ENCODE measurements around the gene NID1.

The NID1 gene

DNA sequence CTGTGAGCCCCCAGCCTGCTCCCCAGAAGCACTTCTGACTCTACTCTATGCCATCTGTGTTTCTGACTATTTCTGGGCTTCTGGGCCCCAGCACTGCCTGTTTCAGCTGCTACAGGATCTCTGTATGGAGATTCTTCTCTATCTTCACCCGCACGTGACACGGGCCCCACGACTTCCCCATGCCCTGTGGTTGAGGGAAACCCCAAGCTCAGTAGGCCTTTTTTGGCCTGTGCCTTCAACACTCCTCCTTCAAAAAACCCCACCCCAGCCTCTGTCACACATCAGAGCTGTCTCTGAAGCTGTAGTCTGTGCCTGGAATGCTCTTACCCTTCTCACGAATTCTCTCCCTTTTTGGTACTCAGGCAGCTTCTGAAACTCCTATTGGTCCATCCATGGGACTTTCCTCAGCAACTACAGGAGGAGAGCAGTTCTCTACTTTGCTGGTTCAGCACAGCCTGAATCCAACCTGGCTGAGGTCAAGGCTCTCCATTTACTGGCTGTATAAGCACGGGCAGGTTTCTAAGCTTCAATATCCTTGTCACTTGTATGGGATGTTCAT is 2.0 kb upstream of the NID1 start:
- DNase-seq (ENCODE audit: extremely low read depth in 1 of 2, low read depth in 1 of 2): peak; percentile 32 to 49

DNA sequence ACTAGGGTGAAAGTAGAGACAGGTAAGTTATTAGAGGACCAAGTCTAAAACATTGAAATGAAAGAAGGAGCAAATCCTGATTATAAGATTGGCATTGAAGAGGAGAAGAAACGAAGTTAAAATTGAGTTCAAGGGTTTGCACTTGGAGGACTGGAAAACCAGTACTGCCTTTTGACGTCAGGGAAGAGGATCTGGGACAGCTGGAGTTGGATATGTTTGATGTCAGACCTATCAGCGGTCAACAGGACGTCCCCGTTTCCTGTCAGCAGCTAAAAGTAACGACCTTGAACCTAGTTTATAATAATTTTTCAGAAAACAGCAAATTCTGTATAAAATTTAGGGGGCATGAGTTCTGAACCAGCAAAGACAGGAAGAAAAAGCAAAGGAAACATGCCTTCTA is 1.2 kb upstream of the NID1 start:
- DNase-seq (ENCODE audit: extremely low read depth in 1 of 2, low read depth in 1 of 2): no peak

DNA sequence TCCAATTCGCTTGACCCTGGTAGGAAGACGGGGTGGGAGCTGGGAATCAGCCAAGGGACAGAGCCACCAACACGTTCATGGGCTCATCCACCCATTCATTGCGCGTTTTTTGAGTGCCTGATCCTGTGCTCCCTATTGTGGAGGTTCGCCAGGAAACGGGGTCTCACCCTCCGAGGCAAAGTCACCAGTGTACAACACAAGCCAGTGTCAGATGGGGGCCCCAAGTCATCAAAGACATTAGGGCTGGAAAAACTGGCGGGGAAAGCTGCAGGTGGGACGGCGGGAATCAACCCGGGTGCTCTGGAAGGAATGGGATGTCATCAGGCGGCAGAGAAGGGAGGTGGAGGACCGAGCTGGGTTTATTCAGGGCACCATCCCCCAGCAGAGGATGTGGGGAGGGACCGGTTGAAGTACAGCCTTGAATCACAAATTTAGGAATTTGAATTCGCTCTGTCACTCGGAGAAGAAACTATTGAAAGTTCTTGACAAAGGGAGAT is 667 bp upstream of the NID1 start:
- DNase-seq (ENCODE audit: extremely low read depth in 1 of 2, low read depth in 1 of 2): no peak

DNA sequence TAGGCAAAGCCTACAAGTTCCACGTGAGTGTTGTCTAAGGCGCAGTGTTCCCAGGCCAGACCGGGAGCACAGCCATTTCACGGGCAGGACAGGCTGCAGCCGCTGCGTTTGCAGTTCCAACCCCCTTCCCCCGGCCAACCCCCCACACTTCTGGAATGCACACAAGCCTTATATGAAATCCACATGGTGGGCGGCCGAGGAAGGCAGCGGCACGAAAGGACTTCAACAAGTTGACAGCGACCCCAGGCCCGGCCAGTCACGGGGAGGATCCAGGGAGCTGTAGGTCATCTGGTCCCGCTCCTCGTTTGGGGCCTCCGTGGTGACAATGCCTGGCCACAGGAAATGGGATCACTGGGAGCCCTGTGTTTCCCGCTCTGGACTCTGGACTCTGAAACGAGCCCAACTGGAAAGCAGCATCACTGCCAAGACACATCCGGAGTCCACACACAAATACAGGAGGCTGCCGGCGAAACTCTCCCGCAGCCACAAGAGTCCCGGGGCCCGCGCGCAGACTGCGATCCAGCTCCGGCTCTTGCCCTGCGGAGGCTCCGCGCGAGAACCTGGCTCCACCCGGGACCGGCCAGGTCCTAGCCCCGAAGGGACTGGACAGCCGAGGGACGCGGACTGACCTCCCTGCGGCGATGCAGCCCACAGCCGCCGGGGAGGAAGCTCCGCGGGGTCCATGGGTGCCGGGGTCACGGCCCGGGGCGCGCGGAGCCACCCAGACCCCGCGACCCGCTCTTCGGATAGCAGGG is 794 bp downstream of the NID1 start:
- no peak for DNase-seq (ENCODE audit: extremely low read depth in 1 of 2, low read depth in 1 of 2)

DNA sequence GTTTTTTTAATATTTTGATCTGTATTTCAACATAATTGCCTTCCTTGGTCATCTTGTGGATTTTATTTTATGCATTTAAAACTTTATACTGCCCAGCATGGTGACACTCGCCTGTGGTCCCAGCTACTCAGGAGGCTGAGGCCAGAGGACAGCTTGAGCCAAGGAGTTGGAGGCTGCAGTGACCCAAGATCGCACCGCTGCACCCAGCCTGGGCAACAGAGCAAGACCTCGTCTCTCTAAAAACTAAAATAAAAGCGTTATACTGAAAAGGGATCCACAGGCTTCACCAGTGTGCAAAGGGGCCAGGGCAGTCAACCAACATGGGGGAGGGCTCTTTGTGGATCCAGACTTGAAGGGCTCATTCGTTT is 1.4 kb downstream of the NID1 start:
- DNase-seq (ENCODE audit: extremely low read depth in 1 of 2, low read depth in 1 of 2): no peak

DNA sequence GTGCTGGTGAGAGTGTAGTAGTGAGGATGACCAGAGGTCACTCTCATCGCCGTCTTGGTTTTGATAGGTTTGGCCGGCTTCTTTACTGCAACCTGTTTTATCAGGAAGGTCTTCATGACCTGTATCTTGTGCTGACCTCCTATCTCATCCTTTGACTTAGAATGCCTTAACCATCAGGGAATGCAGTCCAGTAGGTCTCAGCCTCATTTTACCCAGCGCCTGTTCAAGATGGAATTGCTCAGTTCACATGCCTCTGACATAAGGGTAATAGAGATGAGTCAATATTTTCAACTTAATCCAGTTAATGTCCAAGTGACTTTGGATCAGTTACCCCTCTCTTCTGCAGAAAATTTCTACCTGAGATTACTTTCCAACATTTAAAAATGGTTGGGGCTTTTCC is 4.6 kb downstream of the NID1 start:
- no peak for DNase-seq (ENCODE audit: extremely low read depth in 1 of 2, low read depth in 1 of 2)

DNA sequence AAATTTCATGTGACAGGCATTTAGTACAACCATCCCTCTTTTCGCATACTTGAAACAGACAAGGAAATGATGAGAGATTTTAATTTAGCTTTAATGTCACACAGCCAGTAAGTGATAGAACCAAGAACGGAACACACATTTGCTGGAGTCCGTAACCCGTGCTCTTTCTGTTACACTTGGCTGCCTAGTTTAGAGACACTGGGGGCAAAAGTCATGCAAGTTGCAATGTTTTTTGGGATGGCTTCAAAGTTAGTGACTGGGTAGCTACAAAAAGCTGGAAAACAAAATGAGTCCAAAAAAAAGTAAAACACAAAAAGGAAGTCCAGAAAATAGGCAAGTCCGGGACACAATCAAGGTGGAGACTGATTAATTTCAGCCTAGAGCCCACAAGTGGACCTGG is 5.9 kb downstream of the NID1 start:
- DNase-seq (ENCODE audit: extremely low read depth in 1 of 2, low read depth in 1 of 2): no peak

DNA sequence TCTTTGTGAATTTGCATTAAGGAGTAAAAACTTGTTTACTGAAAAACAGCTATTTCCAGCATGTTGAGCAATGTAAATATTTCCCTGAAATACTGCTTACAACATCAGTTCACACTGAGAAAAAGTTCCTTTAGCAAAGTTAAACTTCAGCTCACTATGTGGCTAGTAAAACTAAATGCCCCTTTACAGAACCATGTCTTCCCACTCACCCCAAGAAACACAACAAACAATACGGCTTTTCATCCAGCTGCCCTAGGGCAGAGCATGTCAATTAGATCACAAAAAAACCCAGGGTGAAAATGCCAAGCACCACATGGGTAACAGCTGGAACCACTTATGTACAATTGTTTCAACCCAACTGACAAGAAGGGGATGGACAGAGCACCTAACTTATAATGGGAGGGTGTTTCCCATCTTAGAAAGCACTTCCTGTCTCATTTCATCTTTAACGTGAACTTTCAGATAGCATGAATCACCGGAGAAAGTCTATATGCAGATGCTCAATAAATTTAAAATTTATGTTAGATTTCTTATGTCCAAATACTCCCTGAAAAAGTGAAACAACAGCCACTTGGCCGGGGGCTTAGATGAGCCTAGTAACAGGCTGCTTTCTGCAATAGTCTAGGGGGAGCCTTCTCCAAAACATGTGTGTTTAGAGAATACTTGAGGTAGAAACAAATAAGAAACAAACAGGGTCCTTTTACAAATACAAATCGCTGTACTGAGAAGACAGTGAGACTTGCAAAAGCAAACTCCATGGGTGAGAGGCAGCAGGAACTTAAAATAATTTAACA is 6.6 kb downstream of the NID1 start:
- no peak for DNase-seq (ENCODE audit: extremely low read depth in 1 of 2, low read depth in 1 of 2)

DNA sequence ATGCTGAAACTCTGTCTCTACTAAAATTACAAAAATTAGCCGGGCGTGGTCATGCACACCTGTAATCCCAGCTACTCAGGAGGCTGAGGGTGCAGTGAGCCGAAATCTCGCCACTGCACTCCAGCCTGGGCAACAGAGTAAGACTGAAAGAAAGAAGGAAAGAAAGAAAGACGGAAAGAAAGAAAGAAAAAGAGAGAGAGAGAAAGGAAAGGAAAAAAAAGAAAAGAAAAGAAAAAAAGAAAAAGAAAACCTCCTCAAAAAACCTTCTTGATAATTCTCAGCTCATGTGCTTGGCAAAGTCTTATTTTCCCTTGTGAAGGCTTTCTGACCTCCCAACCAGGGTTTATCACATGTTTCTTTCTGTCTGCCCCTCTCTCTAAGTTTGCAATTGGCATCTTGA is 7.3 kb downstream of the NID1 start:
- no peak for DNase-seq (ENCODE audit: extremely low read depth in 1 of 2, low read depth in 1 of 2)

DNA sequence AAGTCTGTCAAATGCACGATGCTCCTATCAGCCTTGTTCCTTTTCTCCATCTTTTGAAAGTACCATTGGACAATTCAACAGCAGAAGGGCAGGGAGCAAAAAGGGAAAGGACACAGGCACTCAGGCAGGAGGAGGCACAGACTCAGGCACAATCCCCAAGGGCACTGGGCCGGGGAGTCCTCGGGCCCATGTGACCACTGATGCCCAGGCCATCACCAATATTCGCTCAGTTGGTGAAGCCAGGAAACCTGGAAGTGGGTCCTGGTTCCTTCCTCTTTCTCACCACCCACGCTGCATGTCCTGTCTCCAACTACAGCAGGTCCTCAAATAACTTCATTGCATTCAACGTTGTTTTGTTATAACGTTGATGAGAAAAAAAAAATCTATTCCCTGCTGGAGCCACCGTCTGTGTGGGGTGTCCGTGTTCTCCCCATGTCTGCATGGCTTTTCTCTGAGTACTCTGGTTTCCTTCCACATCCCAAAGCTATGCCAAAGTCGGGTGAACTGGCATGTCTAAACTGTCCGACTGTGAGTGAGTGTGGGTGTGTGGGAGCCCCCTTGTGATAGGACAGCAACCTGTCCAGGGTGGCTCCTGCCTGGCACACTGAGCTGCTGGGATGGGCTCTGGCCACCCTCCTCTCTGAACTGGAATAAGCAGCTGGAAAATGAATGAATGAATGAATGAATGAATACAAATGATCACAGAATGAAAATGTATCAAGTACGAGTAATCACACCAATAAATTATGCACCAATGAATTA is 12.5 kb downstream of the NID1 start:
- no peak for DNase-seq (ENCODE audit: extremely low read depth in 1 of 2, low read depth in 1 of 2)

DNA sequence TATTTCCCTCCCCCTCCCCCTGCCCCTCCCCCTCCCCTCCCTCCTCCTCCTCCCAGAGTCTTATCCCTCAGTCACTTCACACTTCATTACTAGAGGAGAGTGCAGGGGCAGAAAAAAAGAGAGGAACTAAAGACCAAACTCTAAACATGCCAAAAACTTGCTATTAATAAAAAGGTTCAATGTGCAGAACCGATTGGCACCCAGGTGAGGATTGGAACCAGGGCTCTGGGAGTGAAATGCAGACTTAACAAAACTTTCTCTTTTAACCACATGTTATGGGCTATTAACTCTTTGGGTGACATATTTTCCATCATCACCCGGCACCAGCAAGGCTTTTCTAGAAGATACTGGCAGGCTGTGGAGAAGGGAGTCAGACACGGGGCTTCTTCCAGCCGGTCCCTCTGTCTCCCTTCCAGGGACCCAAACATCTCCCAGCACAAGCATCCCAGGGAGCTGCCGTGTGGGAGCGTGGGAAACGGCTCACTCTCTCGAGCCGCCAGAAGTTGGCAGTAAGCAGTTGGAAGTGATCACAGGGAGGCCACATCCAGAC is 13.6 kb downstream of the NID1 start:
- no peak for DNase-seq (ENCODE audit: extremely low read depth in 1 of 2, low read depth in 1 of 2)

DNA sequence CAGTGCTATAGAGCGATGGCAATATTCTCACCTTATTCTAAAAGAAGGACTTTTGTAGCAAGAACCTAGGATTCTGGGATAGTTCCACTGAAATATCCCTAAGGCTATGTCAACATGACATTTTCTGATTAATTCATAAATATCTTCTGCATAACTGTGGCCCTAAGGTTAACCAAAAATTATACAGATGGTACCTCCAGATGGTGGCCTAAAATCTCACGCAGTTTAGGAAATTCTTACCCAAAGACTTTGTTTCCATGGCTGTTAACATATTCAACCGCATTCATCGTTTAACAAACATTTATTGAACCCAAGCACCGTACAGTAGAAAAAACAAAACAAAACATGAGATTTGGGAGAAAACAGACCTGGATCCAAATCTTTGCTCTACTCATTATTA is 19.1 kb downstream of the NID1 start:
- DNase-seq (ENCODE audit: extremely low read depth in 1 of 2, low read depth in 1 of 2): no peak

DNA sequence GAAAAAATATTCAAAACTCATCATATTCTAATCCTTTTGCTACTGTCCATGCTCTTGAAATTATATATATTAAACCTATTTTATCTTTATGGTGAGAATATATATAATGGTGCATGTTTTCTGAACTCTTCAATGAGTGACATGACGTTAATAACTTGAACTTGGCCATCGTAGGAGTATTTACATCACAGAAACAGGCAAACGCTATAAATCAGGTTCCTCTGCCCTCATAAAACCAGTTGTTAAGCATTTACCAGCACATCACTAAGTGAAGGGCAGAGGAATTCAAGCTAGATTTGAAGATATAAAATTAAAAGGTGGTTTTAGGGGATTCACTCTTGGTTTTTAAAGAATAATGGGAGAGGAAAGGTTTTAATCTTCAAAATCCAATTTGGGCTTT is 20.5 kb downstream of the NID1 start:
- no peak for DNase-seq (ENCODE audit: extremely low read depth in 1 of 2, low read depth in 1 of 2)

DNA sequence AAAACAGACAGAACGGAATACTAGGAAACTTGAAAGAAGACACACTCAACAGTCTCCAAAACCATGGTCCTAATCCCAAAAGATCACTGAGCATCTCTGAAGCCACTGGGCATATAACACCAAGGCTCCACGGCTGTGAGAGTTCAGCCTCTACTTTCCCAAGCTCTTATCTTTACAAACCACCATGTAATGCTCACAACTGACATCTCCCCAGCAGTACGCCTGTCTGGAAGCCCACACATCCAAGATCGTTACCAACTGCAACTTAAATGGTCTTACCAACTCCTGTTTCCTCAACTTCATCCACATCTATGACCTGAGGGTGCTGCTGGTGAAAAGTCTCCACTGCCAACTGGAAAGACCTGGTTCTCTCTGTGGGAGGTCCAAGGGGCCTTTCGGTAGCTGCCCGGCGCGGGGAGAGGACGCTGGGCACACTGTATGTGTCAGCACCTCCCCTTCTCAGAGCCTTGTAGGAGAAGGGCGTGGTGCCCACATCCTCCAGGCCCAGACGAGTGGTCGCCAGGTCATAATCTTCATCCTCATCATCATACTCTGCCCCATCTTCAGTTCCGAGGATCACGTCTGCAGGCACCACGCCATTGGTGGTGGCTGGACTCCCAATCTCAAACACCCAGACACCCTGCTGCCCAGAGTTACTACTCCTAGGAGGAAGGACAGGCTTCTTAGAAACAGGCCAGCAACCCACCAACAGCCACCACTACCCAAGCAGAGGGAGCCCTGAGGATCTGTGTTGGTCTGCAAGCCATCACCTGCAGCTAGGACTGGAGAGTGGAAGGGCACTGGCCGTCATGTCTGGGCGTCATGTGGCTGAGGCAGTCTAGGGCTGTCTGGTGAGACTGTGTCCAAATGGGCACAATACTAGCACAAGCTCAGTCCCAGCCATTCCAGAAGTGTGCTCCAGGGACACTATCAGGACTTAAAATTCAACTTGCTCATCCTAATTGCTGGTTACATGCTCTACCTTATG is 23.0 kb downstream of the NID1 start:
- no peak for DNase-seq (ENCODE audit: extremely low read depth in 1 of 2, low read depth in 1 of 2)

DNA sequence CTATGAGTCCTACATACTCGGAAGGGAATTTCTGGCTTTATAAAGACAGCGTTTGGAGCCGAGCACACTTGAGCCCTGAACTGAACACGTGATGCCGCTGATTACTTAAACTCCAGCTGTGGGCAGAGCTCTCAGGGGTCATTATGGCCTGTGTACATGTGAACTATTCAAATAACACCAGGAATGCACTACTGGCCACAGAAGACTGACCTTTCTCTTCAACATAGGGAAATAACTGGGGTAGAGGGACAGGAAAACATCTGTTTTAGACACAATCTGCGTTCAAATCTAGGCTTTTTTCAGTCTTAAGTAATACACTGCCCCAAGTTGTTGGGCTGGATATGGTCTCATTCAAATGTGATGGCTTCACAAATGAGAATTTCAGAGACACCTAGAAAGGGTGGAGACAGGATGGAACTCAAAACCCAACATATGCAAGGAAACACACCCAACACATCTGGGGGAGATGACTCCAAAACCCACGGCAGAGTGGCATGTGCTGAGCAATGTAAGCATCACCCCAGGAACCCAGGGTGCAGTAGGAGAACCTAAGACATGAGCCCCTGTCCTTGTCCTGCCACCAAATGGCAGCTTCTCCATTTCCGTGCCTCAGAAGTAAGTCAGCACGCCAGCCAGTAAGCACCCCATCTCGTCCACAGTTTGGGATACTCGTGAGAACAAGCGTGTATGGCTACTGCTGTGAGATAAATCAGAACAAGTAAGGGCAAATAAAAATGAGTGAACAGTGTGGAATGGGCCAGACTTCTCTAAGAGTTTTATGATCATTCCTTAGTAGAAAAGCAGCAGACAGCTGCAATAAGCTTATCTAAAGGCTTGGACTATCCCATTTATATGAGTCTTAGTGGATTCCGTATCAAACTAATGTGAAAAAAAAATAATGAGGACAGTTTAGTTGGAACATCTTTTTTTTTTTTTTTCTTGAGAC is 24.9 kb downstream of the NID1 start:
- no peak for DNase-seq (ENCODE audit: extremely low read depth in 1 of 2, low read depth in 1 of 2)

DNA sequence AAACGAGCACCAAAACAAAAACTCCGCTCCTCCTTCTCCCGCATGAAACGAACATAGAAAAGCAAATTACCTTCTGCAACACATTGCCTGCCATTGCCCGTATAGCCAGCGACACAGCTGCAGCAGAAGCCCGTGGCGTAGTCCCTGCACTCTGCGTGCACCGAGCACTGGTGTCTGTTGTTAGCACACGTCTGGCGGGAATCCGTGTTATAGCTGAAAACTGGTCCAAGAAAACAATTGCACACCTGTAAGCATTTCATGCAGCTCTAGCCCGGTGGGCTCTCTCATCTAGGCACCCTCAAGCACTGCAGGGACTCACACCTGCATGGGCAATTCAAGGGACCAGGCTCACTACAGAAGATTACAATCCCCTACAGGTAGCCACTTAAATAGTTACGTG is 26.9 kb downstream of the NID1 start:
- no peak for DNase-seq (ENCODE audit: extremely low read depth in 1 of 2, low read depth in 1 of 2)

DNA sequence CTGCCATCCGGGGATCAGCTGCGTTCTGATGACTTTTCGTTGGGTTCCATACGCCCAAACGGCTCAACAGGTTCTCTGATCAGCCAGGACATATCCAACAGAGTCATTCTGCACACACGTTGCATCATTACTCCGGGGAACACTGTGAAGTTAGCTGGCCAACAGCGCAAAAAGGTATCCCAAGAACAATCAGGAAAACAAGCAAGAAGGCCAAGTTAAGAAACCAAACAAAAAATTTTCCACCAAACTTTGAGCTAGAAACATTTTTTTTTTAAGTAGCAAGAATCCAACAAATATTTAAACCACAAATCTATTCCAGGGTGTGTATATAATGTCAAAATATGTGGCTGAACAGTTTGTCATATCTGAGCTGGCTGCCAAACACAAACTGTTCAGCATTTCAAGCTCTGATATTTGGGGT is 29.2 kb downstream of the NID1 start:
- DNase-seq (ENCODE audit: extremely low read depth in 1 of 2, low read depth in 1 of 2): no peak

DNA sequence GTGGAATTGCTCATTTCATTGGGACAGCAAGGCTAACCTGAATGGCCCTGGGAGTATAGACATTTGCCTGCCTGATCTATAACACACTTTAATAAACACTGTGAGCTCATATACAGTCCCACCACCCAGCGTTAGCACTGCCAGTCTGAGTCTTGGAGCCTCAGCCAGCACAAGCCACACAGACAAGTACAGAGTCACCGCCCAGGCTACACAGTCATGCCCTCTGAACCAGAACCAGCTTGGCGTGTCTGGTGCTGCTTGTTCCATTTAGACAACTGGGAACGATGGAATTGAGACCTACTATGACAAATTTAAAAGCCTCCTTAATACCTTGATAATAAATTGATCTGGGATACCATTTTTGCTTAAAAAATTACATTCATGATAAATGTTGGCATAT is 31.6 kb downstream of the NID1 start:
- DNase-seq (ENCODE audit: extremely low read depth in 1 of 2, low read depth in 1 of 2): no peak

DNA sequence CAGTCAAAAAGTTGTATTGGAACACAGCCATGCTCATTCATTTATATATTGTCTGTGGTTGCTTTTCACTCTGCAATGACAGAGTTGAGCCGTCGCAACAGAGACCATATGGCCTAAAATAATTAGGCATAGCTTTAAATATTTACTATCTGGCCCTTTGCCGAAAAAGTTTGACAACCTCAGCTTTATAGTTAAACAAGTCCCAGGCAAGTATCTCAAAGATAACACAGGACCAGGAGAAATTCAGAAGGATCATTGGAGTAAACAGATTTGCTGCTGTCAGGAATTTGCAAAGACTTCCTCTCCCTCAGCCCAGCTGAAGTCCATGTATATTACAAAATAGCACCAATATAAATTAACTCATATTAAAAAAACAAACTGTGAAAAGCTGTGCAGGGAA is 34.4 kb downstream of the NID1 start:
- DNase-seq (ENCODE audit: extremely low read depth in 1 of 2, low read depth in 1 of 2): no peak
